Vagina (tissue), 2 donors: ENCODE measurements around the gene RTN3. TPM values are rescaled to one million over a fixed set of nuclear protein-coding genes. Genes with fewer than 3 reads are reported as not detected.

Source experiments
- DNase-seq, 2 donors: peaks; one replicate each; pipeline ENCODE4 v3.0.0-alpha.2; 2017; ENCODE audit errors: extremely low spot score in 2 of 2
- H3K27ac ChIP-seq: fragments of 200-600 bp; sonication (generic); one replicate; pipeline ENCODE4 v1.5.1; 2019
- H3K27me3 ChIP-seq: fragments of 200-600 bp; sonication (generic); one replicate; pipeline ENCODE4 v1.5.1; 2019
- H3K36me3 ChIP-seq, 2 donors: fragments of 200-600 bp; sonication (generic); one replicate each; pipeline ENCODE4 v1.5.1; 2017 to 2019
- H3K4me1 ChIP-seq: fragments of 200-600 bp; sonication (generic); one replicate; pipeline ENCODE4 v1.5.1; 2019
- H3K4me3 ChIP-seq, 2 donors: fragments of 200-600 bp; sonication (generic); 1 replicate in 1 of 2; 2 replicates in 1 of 2; pipeline ENCODE4 v1.5.1; 2016 to 2019
- H3K9me3 ChIP-seq: fragments of 200-600 bp; sonication (generic); one replicate; pipeline ENCODE4 v1.5.1; 2019
- CTCF ChIP-seq, 3 experiments: fragments of 450-650 bp in 2 of 3; fragments of 200-600 bp in 1 of 3; sonication (generic) in 1 of 3; IDR thresholded peaks; one replicate each; pipeline ENCODE4 v1.5.1; 2017 to 2019; ENCODE audit warnings: antibody characterized with exemption in 3 of 3, mild to moderate bottlenecking in 2 of 3, moderate library complexity in 2 of 3
- POLR2A ChIP-seq, 2 donors: fragments of 450-650 bp; IDR thresholded peaks; one replicate each; pipeline ENCODE4 v1.6.1; 2017; ENCODE audit warnings: antibody characterized with exemption in 2 of 2, mild to moderate bottlenecking in 2 of 2, moderate library complexity in 2 of 2
- POLR2AphosphoS5 ChIP-seq, 2 donors: sonication (generic); formaldehyde crosslinking; IDR thresholded peaks; one replicate each; pipeline ENCODE4 v1.9.0; 2017; ENCODE audit warnings: antibody characterized with exemption in 2 of 2, mild to moderate bottlenecking in 2 of 2, low read depth in 1 of 2; ENCODE audit not compliant: insufficient read depth in 1 of 2
- intact Hi-C: fragments of 100-400 bp; cut with DNase I; formaldehyde crosslinking; loops from one replicate; pipeline ENCODE4 v1.15.1; 2023
- total RNA-seq: library from RNA; depleted of rRNA; stranded (reverse); fragments of >200 nt; gene quantifications from one replicate; pipeline ENCODE4 v1.2.3, GENCODE V29; 2016

RTN3 gene
- total RNA-seq, 1 donor from 2014 or later = 75.1 TPM

- peak overlapping the region; percentile 45 to 49 for H3K4me3 ChIP-seq
- H3K27me3 ChIP-seq = no peaks in the 10 kb centered on the region
- TF ChIP-seq POLR2A (IDR thresholded peaks at IDR 0.05) (no peak), POLR2AphosphoS5 (IDR thresholded peaks at IDR 0.05; ENCODE audit: insufficient read depth in 1 of 2, low read depth in 1 of 2) (peak in 1 of 2 donors; percentile 71), CTCF (IDR thresholded peaks at IDR 0.05) (no peak)
- intact Hi-C loops = loop anchor here (1.0 to 10.0 kb wide), 2 partner anchors 50 to 182 kb away; partner anchors contain the start of gene SPINDOC
- H3K4me1 ChIP-seq = peaks cover 43% of the 10 kb centered on the region
- H3K36me3 ChIP-seq = peaks cover 0 to 8% of the 10 kb centered on the region in 2 donors
- DNase-seq = no peak
- H3K9me3 ChIP-seq = no peaks in the 10 kb centered on the region
- H3K27ac ChIP-seq = peak overlapping the region; percentile 75
These were observed 81.6 kb downstream of the RTN3 start for GRCh38 chr11:63762654-63763495.

- DNase-seq = no peak
- H3K27ac ChIP-seq = peak overlapping the region; percentile 75
- H3K9me3 ChIP-seq = no peaks in the 10 kb centered on the region
- peak in 1 of 2 donors; percentile 13 for TF ChIP-seq POLR2A (IDR thresholded peaks at IDR 0.05)
- peak in 1 of 2 donors; percentile 73 for TF ChIP-seq POLR2AphosphoS5 (IDR thresholded peaks at IDR 0.05; ENCODE audit: insufficient read depth in 1 of 2, low read depth in 1 of 2)
- no peak for TF ChIP-seq CTCF (IDR thresholded peaks at IDR 0.05)
- H3K4me1 ChIP-seq = peaks cover 43% of the 10 kb centered on the region
- H3K36me3 ChIP-seq = peaks cover 0 to under 1% of the 10 kb centered on the region in 2 donors
- intact Hi-C loops = loop anchor here (1.0 to 10.0 kb wide), 2 partner anchors 50 to 181 kb away; partner anchors contain the start of gene SPINDOC
- H3K27me3 ChIP-seq = no peaks in the 10 kb centered on the region
- peak overlapping the region; percentile 45 to 49 for H3K4me3 ChIP-seq
These were observed 82.4 kb downstream of the RTN3 start for GRCh38 chr11:63763496-63764339.

- Histone ChIP-seq H3K36me3 (no peaks in the 10 kb centered on the region), H3K4me1 (peaks cover 44% of the 10 kb centered on the region), H3K4me3 (peak overlapping the region; percentile 45 to 49), H3K27me3 (no peaks in the 10 kb centered on the region), H3K27ac (peak overlapping the region; percentile 75), H3K9me3 (no peaks in the 10 kb centered on the region)
- DNase-seq = no peak
- TF ChIP-seq CTCF (IDR thresholded peaks at IDR 0.05) (no peak), POLR2A (IDR thresholded peaks at IDR 0.05) (no peak), POLR2AphosphoS5 (IDR thresholded peaks at IDR 0.05; ENCODE audit: insufficient read depth in 1 of 2, low read depth in 1 of 2) (no peak)
- intact Hi-C loops = loop anchor here (10.0 kb wide), 1 partner anchor 180 kb away; no protein-coding TSS in a partner anchor
These were observed 83.0 kb downstream of the RTN3 start for GRCh38 chr11:63764340-63764678.

- H3K4me1 ChIP-seq = peaks cover 51% of the 10 kb centered on the region
- H3K27ac ChIP-seq = peak overlapping the region; percentile 75
- no peaks in the 10 kb centered on the region for H3K9me3 ChIP-seq
- H3K4me3 ChIP-seq = peak overlapping the region in 1 of 2 donors; percentile 49
- H3K27me3 ChIP-seq = no peaks in the 10 kb centered on the region
- TF ChIP-seq POLR2A (IDR thresholded peaks at IDR 0.05) = no peak
- no peak for TF ChIP-seq CTCF (IDR thresholded peaks at IDR 0.05)
- no peak for TF ChIP-seq POLR2AphosphoS5 (IDR thresholded peaks at IDR 0.05; ENCODE audit: insufficient read depth in 1 of 2, low read depth in 1 of 2)
- intact Hi-C loops = loop anchor here (10.0 kb wide), 1 partner anchor 180 kb away; no protein-coding TSS in a partner anchor
- H3K36me3 ChIP-seq = no peaks in the 10 kb centered on the region
- no peak for DNase-seq
These were observed 83.7 kb downstream of the RTN3 start for GRCh38 chr11:63764679-63765647.
